ENCODE results near the gene LDLRAP1.
"Not testable (repeated sequence)": the region's sequence is repeated elsewhere in the genome, so short reads cannot be mapped to it uniquely, and the experiment has no call there.

LDLRAP1 gene

GRCh38 chr1:25583519-25584370 is 40.3 kb downstream of the LDLRAP1 start:
- ChIA-PET POLR2A (no interaction called here), CTCF (interaction anchor here (0.9 kb wide), 1 partner anchor 26 kb away, joined by 4 read pairs; no protein-coding TSS in a partner anchor)
- Histone ChIP-seq H3K9me3 (ENCODE audit: control extremely low read depth in 1 of 5, control insufficient read depth in 4 of 5, insufficient read depth in 2 of 5, low read depth in 1 of 5, low read length in 4 of 5) (no peaks in the 10 kb centered on the region), H3K36me3 (ENCODE audit: control insufficient read depth in 4 of 4, insufficient read depth in 4 of 4, low read length in 3 of 4) (no peaks in the 10 kb centered on the region), H3K4me1 (ENCODE audit: control extremely low read depth in 1 of 4, control insufficient read depth in 4 of 4, insufficient read depth in 4 of 4, low read length in 3 of 4) (peaks cover 0 to 9% (median 2%) of the 10 kb centered on the region in 4 experiments), H3K4me3 (ENCODE audit: control insufficient read depth in 1 of 7, extremely low read depth in 1 of 7, insufficient read depth in 4 of 7, low read depth in 2 of 7, low read length in 6 of 7) (no peak overlapping the region), H3K27me3 (replicated peaks in 2 of 5; ENCODE audit: control insufficient read depth in 4 of 5, insufficient read depth in 5 of 5, low read length in 4 of 5) (no peaks in the 10 kb centered on the region), H3K27ac (ENCODE audit: insufficient read depth in 1 of 2, low read depth in 1 of 2, low read length in 2 of 2, poor library complexity in 1 of 2, severe bottlenecking in 2 of 2) (no peak overlapping the region)
- WGBS (ENCODE audit: insufficient coverage), result 95% methylated on average over 10 of the region's 14 CpGs
- DNase-seq, result no peak

- POLR2A ChIA-PET, result no interaction called here
- 92% methylated on average over 8 of the region's 16 CpGs for WGBS (ENCODE audit: insufficient coverage)
- Histone ChIP-seq H3K4me3 (ENCODE audit: control insufficient read depth in 1 of 7, extremely low read depth in 1 of 7, insufficient read depth in 4 of 7, low read depth in 2 of 7, low read length in 6 of 7) (no peak overlapping the region), H3K27me3 (replicated peaks in 2 of 5; ENCODE audit: control insufficient read depth in 4 of 5, insufficient read depth in 5 of 5, low read length in 4 of 5) (no peaks in the 10 kb centered on the region), H3K9me3 (ENCODE audit: control extremely low read depth in 1 of 5, control insufficient read depth in 4 of 5, insufficient read depth in 2 of 5, low read depth in 1 of 5, low read length in 4 of 5) (no peaks in the 10 kb centered on the region), H3K36me3 (ENCODE audit: control insufficient read depth in 4 of 4, insufficient read depth in 4 of 4, low read length in 3 of 4) (no peaks in the 10 kb centered on the region), H3K27ac (ENCODE audit: insufficient read depth in 1 of 2, low read depth in 1 of 2, low read length in 2 of 2, poor library complexity in 1 of 2, severe bottlenecking in 2 of 2) (no peak overlapping the region), H3K4me1 (ENCODE audit: control extremely low read depth in 1 of 4, control insufficient read depth in 4 of 4, insufficient read depth in 4 of 4, low read length in 3 of 4) (peaks cover 0 to 12% (median 3%) of the 10 kb centered on the region in 4 experiments)
- DNase-seq, result no peak
- CTCF ChIA-PET, result interaction anchor here (1.5 to 2.4 kb wide), 2 partner anchors 14 to 26 kb away, joined by 4 to 9 read pairs; no protein-coding TSS in a partner anchor
Measured at GRCh38 chr1:25586181-25586588, 42.8 kb downstream of the LDLRAP1 start.

GRCh38 chr1:25587290-25587689 is 43.9 kb downstream of the LDLRAP1 start:
- WGBS (ENCODE audit: insufficient coverage), result 94% methylated on average over 6 of the region's 8 CpGs
- POLR2A ChIA-PET, result no interaction called here
- CTCF ChIA-PET, result interaction anchor here (1.0 to 2.4 kb wide), 4 partner anchors 10 to 25 kb away, joined by 3 to 9 read pairs (median 4); no protein-coding TSS in a partner anchor

GRCh38 chr1:25588224-25588623 is 44.8 kb downstream of the LDLRAP1 start:
- DNase-seq; H3K27me3 ChIP-seq (replicated peaks in 2 of 5; ENCODE audit: control insufficient read depth in 4 of 5, insufficient read depth in 5 of 5, low read length in 4 of 5); H3K4me3 ChIP-seq (ENCODE audit: control insufficient read depth in 1 of 7, extremely low read depth in 1 of 7, insufficient read depth in 4 of 7, low read depth in 2 of 7, low read length in 6 of 7); POLR2A ChIA-PET; H3K36me3 ChIP-seq (ENCODE audit: control insufficient read depth in 4 of 4, insufficient read depth in 4 of 4, low read length in 3 of 4); H3K27ac ChIP-seq (ENCODE audit: insufficient read depth in 1 of 2, low read depth in 1 of 2, low read length in 2 of 2, poor library complexity in 1 of 2, severe bottlenecking in 2 of 2); H3K9me3 ChIP-seq (ENCODE audit: control extremely low read depth in 1 of 5, control insufficient read depth in 4 of 5, insufficient read depth in 2 of 5, low read depth in 1 of 5, low read length in 4 of 5): not testable (repeated sequence)
- H3K4me1 ChIP-seq (ENCODE audit: control extremely low read depth in 1 of 4, control insufficient read depth in 4 of 4, insufficient read depth in 4 of 4, low read length in 3 of 4), result peaks cover 0 to 12% (median 3%) of the 10 kb centered on the region in 4 experiments
- CTCF ChIA-PET, result interaction anchor here (2.4 kb wide), 1 partner anchor 16 kb away, joined by 9 read pairs; no protein-coding TSS in a partner anchor
- WGBS (ENCODE audit: insufficient coverage), result 94% methylated on average over 3 of the region's 7 CpGs

More at GRCh38 chr1:25587290-25587689, 43.9 kb downstream of the LDLRAP1 start:
- no peaks in the 10 kb centered on the region for H3K27me3 ChIP-seq (replicated peaks in 2 of 5; ENCODE audit: control insufficient read depth in 4 of 5, insufficient read depth in 5 of 5, low read length in 4 of 5)
- no peak overlapping the region for H3K4me3 ChIP-seq (ENCODE audit: control insufficient read depth in 1 of 7, extremely low read depth in 1 of 7, insufficient read depth in 4 of 7, low read depth in 2 of 7, low read length in 6 of 7)
- H3K27ac ChIP-seq (ENCODE audit: insufficient read depth in 1 of 2, low read depth in 1 of 2, low read length in 2 of 2, poor library complexity in 1 of 2, severe bottlenecking in 2 of 2), result no peak overlapping the region
- H3K36me3 ChIP-seq (ENCODE audit: control insufficient read depth in 4 of 4, insufficient read depth in 4 of 4, low read length in 3 of 4), result no peaks in the 10 kb centered on the region
- peaks cover 0 to 12% (median 3%) of the 10 kb centered on the region in 4 experiments for H3K4me1 ChIP-seq (ENCODE audit: control extremely low read depth in 1 of 4, control insufficient read depth in 4 of 4, insufficient read depth in 4 of 4, low read length in 3 of 4)
- DNase-seq, result no peak
- no peaks in the 10 kb centered on the region for H3K9me3 ChIP-seq (ENCODE audit: control extremely low read depth in 1 of 5, control insufficient read depth in 4 of 5, insufficient read depth in 2 of 5, low read depth in 1 of 5, low read length in 4 of 5)

- CTCF ChIA-PET, result interaction anchor here (1.5 to 1.7 kb wide), 3 partner anchors 7 to 30 kb away, joined by 3 to 4 read pairs (median 4); no protein-coding TSS in a partner anchor
- DNase-seq; H3K27ac ChIP-seq (ENCODE audit: insufficient read depth in 1 of 2, low read depth in 1 of 2, low read length in 2 of 2, poor library complexity in 1 of 2, severe bottlenecking in 2 of 2); H3K36me3 ChIP-seq (ENCODE audit: control insufficient read depth in 4 of 4, insufficient read depth in 4 of 4, low read length in 3 of 4); H3K9me3 ChIP-seq (ENCODE audit: control extremely low read depth in 1 of 5, control insufficient read depth in 4 of 5, insufficient read depth in 2 of 5, low read depth in 1 of 5, low read length in 4 of 5); POLR2A ChIA-PET; H3K4me3 ChIP-seq (ENCODE audit: control insufficient read depth in 1 of 7, extremely low read depth in 1 of 7, insufficient read depth in 4 of 7, low read depth in 2 of 7, low read length in 6 of 7); H3K27me3 ChIP-seq (replicated peaks in 2 of 5; ENCODE audit: control insufficient read depth in 4 of 5, insufficient read depth in 5 of 5, low read length in 4 of 5): not testable (repeated sequence)
- peaks cover 0 to 12% (median 3%) of the 10 kb centered on the region in 4 experiments for H3K4me1 ChIP-seq (ENCODE audit: control extremely low read depth in 1 of 4, control insufficient read depth in 4 of 4, insufficient read depth in 4 of 4, low read length in 3 of 4)
- 96% methylated on average over 11 of the region's 13 CpGs for WGBS (ENCODE audit: insufficient coverage)
Measured at GRCh38 chr1:25588786-25589185, 45.4 kb downstream of the LDLRAP1 start.

GRCh38 chr1:25590096-25590824 is 46.9 kb downstream of the LDLRAP1 start:
- Histone ChIP-seq H3K9me3 (ENCODE audit: control extremely low read depth in 1 of 5, control insufficient read depth in 4 of 5, insufficient read depth in 2 of 5, low read depth in 1 of 5, low read length in 4 of 5) (no peaks in the 10 kb centered on the region), H3K27ac (ENCODE audit: insufficient read depth in 1 of 2, low read depth in 1 of 2, low read length in 2 of 2, poor library complexity in 1 of 2, severe bottlenecking in 2 of 2) (no peak overlapping the region), H3K4me1 (ENCODE audit: control extremely low read depth in 1 of 4, control insufficient read depth in 4 of 4, insufficient read depth in 4 of 4, low read length in 3 of 4) (peaks cover 0 to 8% (median 3%) of the 10 kb centered on the region in 4 experiments), H3K36me3 (ENCODE audit: control insufficient read depth in 4 of 4, insufficient read depth in 4 of 4, low read length in 3 of 4) (no peaks in the 10 kb centered on the region), H3K4me3 (ENCODE audit: control insufficient read depth in 1 of 7, extremely low read depth in 1 of 7, insufficient read depth in 4 of 7, low read depth in 2 of 7, low read length in 6 of 7) (no peak overlapping the region), H3K27me3 (replicated peaks in 2 of 5; ENCODE audit: control insufficient read depth in 4 of 5, insufficient read depth in 5 of 5, low read length in 4 of 5) (no peaks in the 10 kb centered on the region)
- CTCF ChIA-PET, result interaction anchor here (1.0 to 1.7 kb wide), 4 partner anchors 9 to 60 kb away, joined by 3 to 4 read pairs (median 4); no protein-coding TSS in a partner anchor
- WGBS (ENCODE audit: insufficient coverage), result 75% methylated on average over 5 of the region's 8 CpGs
- POLR2A ChIA-PET, result no interaction called here
- peak in 1 of 3 donors; percentile 27 for DNase-seq
